Erythroblast (primary cell): Measurements from ENCODE around the gene TMEM134.

Source experiments
- GATA1 ChIP-seq: IDR thresholded peaks from 2 replicates; pipeline ENCODE4 v1.6.1; 2011; ENCODE audit warnings: low read depth, mild to moderate bottlenecking, control low read depth, low read length, moderate library complexity
- POLR2A ChIP-seq: IDR thresholded peaks from 2 replicates; pipeline ENCODE4 v1.6.1; 2011; ENCODE audit warnings: mild to moderate bottlenecking, low read length

GRCh38 chr11:67507242-67507863 lies 38.3 kb upstream of the TMEM134 start:
- TF ChIP-seq POLR2A: no peak
- TF ChIP-seq GATA1: no peak
